Measurements from ENCODE around the gene AJAP1.

DNA sequence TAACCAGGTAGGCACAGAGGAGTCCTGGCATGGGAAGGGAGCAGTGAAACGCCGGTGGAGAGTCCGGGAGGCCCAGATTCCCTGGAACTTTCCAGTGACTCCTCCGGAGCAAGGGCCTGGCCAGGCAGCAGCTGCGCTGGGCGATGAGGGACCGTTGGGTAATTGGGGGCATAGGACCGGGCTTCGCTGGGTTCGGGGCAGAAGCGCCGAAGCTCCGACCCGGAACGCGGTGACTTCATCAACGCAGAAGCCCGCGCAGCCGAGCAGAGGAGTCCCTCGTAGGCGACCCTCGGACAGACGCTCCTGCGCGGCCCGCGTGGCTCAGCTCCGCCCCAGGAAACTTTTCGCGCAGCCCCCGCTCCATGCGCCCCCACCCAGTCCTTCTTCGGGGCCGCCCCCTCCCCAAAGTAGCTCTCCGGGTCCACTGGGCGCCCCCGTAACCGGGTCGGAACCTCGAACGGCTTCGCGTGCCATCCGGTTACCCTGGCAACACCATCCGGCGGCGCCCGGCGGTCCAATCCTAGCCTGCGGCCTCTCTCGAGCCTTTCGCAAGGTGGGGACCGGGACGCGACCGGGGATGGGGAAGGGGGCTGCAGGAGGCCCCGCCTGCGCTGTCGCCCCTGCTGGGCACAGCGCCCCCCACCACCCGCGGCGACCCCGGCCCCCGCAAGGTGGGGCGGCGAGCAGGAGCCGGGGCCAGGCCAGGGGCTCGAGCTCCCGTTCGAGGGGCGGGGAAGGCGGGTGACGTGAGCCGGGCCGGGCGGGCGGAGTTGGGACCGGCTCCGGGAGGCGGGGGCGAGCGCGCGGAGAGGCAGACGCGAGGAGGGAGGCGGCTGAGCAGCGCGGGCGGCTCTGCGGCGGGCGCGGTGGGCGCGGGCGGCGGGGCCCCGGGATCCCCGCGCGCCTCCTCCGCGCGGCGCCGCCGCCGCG, at the start of gene AJAP1:
- no peak for TF ChIP-seq CTCF (IDR thresholded peaks at IDR 0.05)
- no peak for TF ChIP-seq POLR2A (IDR thresholded peaks at IDR 0.05)

Measured in esophagus squamous epithelium (tissue), 4 donors.